Prostate gland (tissue), 2 donors: ENCODE results near the gene C1orf105.

Experiments used
- POLR2A ChIP-seq: fragments of 450-650 bp; IDR thresholded peaks from one replicate; pipeline ENCODE4 v1.6.1; 2016; ENCODE audit warnings: antibody characterized with exemption, mild to moderate bottlenecking
- TF ChIP-seq, protein P1 (sequence below), 4 experiments: fragments of 200-600 bp in 2 of 4; fragments of 450-650 bp in 2 of 4; sonication (generic) in 2 of 4; IDR thresholded peaks; 1 replicate in 3 of 4; 2 replicates in 1 of 4; pipeline ENCODE4 v1.5.1; 2016 to 2019; ENCODE audit warnings: antibody characterized with exemption in 4 of 4, mild to moderate bottlenecking in 2 of 4, moderate library complexity in 2 of 4

DNA sequence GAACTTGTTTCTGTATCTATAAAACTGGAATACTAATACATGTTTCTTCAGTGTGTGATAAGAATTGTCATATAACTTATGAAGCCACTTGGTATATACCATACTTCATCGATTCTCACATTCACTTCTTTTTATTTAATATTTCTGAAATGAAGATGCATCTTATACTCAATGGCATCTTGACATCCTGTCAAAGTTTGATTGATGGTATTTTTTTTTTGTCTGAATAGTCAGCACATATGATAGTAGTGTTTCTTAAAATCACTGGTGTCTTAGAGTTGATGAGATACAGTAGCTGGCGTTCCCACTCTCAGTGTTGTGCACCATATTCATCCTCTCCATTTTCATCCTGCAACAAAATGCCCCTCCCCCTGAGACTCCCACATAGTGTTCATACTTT is 34.4 kb upstream of the C1orf105 start:
- TF ChIP-seq, protein P1, sequence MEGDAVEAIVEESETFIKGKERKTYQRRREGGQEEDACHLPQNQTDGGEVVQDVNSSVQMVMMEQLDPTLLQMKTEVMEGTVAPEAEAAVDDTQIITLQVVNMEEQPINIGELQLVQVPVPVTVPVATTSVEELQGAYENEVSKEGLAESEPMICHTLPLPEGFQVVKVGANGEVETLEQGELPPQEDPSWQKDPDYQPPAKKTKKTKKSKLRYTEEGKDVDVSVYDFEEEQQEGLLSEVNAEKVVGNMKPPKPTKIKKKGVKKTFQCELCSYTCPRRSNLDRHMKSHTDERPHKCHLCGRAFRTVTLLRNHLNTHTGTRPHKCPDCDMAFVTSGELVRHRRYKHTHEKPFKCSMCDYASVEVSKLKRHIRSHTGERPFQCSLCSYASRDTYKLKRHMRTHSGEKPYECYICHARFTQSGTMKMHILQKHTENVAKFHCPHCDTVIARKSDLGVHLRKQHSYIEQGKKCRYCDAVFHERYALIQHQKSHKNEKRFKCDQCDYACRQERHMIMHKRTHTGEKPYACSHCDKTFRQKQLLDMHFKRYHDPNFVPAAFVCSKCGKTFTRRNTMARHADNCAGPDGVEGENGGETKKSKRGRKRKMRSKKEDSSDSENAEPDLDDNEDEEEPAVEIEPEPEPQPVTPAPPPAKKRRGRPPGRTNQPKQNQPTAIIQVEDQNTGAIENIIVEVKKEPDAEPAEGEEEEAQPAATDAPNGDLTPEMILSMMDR (IDR thresholded peaks at IDR 0.05) = no peak
- no peak for TF ChIP-seq POLR2A
